ENCODE measurements around the gene PFKFB1.

DNA sequence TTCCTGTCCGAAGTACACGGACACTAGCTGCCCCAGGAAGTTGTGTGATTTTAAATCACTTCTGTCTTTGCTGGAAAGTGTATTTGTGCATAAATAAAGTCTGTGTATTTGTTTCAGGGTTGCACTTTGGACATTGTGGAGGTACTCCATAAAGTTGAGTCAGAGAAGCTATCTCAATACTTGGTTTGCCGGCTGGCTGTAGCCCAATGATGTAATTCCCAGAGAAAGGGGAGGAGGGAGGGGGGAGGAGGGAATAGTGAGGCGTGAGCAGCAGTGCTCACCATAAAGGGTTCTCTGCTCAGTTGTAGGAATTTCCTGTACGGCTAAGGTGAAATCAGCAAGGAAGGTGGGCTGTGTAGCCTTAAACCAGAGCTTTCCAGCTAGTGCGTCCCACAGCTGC is 13.7 kb upstream of the PFKFB1 start:
- TF ChIP-seq, protein P1, sequence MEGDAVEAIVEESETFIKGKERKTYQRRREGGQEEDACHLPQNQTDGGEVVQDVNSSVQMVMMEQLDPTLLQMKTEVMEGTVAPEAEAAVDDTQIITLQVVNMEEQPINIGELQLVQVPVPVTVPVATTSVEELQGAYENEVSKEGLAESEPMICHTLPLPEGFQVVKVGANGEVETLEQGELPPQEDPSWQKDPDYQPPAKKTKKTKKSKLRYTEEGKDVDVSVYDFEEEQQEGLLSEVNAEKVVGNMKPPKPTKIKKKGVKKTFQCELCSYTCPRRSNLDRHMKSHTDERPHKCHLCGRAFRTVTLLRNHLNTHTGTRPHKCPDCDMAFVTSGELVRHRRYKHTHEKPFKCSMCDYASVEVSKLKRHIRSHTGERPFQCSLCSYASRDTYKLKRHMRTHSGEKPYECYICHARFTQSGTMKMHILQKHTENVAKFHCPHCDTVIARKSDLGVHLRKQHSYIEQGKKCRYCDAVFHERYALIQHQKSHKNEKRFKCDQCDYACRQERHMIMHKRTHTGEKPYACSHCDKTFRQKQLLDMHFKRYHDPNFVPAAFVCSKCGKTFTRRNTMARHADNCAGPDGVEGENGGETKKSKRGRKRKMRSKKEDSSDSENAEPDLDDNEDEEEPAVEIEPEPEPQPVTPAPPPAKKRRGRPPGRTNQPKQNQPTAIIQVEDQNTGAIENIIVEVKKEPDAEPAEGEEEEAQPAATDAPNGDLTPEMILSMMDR (IDR thresholded peaks at IDR 0.05), result no peak
- TF ChIP-seq TCF7L2 (IDR thresholded peaks at IDR 0.05; ENCODE audit: low read depth, low read length), result no peak

Measured in Panc1 (cell line).